ENCODE results near the gene CA5B. TPM values are rescaled to one million over a fixed set of nuclear protein-coding genes. Genes with fewer than 3 reads are reported as not detected.
"Not testable (repeated sequence)": the region's sequence is repeated elsewhere in the genome, so short reads cannot be mapped to it uniquely, and the experiment has no call there.

CA5B gene
- 1.3 and 3.5 TPM in 2 replicates for total RNA-seq

DNA sequence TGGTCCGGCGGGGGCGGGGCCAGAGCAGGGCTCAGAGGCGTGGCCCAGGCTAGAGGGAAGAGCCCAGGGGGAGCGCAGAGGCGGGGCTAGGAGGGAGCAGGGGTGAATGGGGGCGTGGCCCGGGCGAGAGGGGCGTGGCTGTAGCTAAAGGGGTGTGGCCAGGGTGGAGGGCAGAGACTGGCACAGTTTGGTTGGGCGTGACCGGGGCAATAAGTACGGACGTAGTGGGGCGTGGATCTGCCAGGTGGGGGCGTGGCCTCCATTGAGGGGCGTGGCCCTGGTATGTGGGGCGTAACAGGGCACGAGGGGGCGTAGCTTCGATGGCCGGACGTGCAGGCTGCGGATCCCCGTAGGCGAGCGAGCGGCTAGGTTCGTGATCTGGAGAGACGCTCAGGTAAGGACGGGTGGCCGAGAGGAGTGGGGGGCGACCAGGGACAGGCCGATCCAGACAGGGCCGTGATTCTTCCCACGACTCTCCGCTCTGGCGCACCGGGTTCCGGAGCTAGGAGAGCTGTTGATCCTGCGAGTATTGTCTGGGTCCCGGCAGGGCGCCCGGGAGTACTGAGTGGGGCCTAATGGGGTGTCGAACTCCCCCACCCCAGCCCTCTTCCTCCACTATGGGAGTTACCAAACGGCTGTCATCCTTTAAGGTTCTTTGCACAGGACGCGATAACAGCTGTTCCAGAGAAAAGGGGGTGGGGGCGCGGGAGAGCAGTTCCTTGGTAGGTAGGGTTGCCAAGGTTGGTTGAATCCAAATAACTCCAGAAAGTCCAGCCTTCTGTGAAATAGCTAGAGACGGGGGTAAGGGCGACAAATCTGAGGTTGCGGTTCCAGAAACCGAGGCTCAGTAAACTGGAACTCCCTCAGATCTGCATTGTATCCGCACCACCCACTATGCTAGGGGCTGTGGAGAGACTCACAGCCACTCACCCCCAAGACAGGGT is at the start of gene CA5B:
TSS of gene CA5B (plus strand) at position 312 of the 944 bp plus-strand sequence. CDS start 11,754 bp downstream, outside the sequence.
- peak; percentile 74 for DNase-seq (ENCODE audit: low read depth, low spot score)

DNA sequence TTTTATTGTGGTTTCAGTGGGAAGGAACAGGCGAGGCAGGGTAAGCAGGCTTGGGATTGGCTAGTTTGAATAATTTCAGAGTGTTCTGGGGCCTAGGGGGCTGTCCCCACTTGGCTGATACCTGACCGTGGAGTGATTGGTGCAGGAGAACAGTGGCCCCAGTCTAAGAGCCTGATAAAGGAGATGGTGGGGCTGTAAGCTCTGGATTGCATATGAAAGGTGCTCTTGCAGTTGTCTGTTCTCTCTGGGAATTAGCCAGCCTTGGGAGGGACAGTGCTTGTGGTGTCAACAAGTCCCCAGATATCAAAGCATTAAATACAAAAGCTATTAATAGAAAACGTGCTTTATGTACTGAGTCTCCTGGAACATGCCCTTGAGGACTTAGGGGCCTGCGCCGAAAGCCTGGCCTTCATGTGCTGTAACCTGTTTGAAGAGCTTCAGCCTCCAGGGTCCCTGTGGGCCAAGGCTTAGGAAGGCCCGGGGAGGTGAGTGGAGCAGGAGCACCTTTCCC is 43.1 kb upstream of the CA5B start:
- no peak for DNase-seq (ENCODE audit: low read depth, low spot score)

DNA sequence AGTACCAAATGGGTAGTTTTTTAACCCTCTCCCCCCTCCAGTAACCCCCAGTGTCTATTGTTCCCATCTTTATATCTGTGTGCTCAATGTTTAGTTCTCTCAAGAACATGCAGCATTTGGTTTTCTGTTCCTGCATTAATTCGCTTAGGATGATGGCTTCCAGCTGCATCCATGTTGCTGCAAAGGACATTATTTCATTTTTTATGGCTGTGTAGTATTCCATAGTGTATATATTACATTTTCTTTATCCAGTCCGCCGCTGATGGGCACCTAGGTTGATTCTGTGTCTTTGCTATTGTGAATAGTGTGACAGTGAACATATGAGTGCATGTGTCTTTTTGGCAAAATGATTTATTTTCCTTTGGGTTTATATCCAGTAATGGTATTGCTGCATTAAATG is 41.6 kb upstream of the CA5B start:
- no peak for DNase-seq (ENCODE audit: low read depth, low spot score)

DNA sequence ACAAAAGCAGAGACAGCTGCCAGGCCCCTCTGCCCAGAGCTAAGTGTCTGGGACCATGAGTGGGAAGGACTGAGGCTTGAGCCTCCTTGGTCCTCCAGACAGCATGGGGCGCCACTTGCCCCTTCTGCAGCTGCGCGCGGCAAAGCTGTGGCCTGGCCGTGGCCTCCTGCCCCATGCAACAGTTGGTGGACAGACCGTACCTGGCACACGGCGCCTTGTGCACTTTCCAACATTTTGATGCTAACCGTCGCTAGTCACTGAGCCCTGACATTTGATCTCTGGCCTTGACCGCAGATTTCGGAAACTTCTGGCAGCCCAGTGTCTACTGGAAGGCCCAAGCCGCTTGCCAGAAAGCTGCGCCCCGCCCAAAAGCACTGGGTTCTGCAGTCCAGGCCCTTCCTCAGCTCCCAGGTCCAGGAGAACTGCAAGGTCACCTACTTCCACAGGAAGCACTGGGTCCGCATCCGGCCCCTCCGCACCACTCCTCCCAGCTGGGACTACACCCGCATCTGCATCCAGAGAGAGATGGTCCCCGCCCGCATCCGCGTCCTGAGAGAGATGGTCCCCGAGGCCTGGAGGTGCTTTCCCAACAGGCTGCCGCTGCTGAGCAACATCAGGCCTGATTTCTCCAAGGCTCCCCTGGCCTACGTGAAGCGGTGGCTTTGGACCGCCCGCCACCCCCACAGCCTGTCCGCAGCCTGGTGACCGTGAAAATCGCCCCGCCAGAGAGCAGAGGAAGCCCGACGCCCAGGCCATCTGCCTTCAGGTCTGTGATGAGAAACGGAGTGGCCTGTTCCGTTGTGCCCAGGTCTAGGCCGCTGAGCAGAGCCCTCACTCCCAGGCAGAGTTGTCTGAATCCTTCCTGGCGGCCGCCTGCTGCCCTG is 35.3 kb upstream of the CA5B start:
- no peak for DNase-seq (ENCODE audit: low read depth, low spot score)

DNA sequence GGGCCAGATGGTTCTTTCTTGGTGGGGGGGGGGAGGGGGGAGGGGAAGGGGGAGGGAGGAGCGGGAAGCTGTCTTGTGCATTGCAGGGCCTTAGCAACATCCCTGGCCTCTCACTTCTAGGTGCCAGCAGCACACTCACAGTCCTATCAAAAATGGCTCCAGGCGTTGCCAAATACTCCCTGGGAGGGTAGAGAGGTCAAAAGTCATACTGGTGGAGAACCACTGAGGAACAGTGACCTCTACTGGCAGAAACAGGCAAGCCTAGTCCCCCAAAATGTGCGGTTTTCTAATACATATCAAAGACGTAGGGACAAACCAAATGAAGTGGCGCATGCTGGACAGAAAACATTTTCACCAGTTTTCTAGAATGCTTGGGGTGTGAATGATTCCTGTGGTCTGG is 34.3 kb upstream of the CA5B start:
- not testable (repeated sequence) for DNase-seq (ENCODE audit: low read depth, low spot score)

- DNase-seq (ENCODE audit: low read depth, low spot score), result not testable (repeated sequence)
These were observed 33.8 kb upstream of the CA5B start for GRCh38 chrX:15704273-15704672.

DNA sequence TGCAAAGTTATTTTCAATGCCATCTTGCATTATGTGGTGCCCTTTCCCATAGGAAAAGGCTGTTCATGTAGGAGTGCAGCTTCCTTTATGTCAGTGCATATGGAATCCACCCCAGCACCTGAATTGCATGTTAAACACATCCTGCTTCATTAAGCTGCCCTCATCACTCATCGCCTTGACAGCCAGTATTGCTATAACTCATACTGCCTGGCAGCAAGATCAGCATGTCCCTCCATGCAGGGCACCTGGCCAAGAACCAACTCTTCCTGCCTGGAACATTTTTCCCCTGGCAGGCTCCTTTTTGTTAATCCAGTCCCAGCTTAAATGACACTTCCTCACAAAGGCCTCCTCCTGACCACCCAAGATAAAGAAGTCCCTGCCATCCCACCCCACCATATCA is 23.5 kb upstream of the CA5B start:
- no peak for DNase-seq (ENCODE audit: low read depth, low spot score)

DNA sequence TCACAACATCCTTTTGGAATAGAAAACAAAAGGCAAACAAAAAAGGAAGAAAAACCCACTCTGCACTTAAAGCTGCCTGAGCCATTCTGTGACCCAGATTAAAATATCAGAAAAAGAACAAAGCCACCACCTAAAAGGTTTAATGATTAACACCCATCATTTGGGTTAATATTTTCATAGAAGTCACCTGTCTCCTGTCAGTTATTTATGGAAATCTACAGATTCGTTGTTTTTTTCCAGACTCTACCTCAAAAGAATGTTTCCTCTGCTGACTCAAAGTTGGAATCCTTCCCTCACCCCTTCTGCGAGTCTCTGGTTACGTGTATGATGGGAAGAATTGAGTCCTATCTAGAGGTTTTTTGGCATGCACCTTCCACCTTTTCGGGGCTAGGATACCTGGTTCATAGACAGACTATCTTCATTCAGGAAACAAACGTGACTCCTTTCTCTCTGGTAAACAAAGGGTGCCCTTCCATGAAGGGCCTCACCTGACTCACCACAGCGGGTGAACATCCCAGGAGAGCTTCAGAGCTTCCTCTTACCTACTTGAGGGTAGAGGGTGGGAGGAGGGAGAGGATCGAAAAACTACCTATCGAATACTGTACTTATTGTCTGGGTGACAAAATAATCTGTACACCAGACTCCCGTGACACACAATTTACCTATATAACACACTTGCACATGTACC is 19.6 kb upstream of the CA5B start:
- DNase-seq (ENCODE audit: low read depth, low spot score), result no peak

GRCh38 chrX:15719324-15719968 is 18.6 kb upstream of the CA5B start:
- DNase-seq (ENCODE audit: low read depth, low spot score), result no peak

DNA sequence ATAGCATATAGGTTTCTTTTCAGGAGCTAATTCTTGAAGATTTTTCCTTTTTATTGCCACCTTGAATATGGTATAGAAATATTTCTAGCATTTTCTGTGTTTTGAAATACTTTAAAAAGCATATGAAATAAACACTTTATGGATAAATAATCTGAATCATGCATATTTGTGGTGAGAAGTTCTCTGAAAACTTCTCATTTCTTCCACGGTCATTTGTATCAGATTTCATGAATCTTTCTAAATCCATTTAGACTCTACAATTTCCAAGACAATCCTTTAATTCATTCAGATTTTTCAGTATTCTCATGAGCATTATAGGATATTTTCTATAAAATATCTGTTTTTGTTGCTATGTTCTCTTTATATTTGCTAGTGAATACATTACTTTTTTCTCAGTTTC is 16.2 kb upstream of the CA5B start:
- DNase-seq (ENCODE audit: low read depth, low spot score), result no peak

GRCh38 chrX:15723887-15724517 is 14.1 kb upstream of the CA5B start:
- no peak for DNase-seq (ENCODE audit: low read depth, low spot score)

GRCh38 chrX:15724911-15725310 is 13.2 kb upstream of the CA5B start:
- no peak for DNase-seq (ENCODE audit: low read depth, low spot score)

GRCh38 chrX:15731368-15731767 is 6.7 kb upstream of the CA5B start:
- DNase-seq (ENCODE audit: low read depth, low spot score), result not testable (repeated sequence)

DNA sequence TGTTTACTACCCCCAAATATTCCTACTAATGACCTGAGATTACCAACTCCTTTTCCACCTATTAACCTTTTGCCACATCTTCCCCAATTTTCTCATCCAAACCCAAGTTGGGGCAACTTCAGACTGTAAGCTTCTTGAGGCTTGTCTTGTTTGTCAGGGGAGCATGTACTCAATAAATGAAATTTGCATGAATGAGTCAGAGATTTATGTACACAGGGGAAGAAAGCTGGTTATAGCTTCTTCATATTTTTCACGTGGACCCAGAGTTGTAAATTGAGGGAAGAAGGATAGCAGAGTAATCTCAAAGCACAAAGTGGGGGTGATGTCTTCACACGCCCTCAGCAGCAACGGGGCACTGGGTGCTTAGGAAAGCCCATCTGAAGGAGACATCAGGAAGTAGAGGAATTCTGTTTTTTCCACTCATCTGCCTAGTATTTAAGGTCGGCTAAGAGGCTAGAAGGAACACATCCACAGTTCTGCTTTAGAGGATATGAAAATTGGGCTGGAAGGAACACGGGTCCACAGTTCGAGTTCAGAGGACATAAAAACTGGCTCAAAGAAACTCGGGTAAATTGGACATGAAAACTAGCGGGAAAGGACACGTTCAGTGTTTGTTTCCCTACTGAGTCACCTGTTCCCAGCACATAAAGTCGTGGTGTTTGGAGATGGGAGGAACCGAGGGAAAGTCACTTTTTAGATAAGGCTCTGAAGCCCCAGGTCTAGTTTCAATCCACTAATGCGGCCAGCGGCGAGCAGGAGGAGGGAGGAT is 696 bp upstream of the CA5B start:
- DNase-seq (ENCODE audit: low read depth, low spot score), result no peak

DNA sequence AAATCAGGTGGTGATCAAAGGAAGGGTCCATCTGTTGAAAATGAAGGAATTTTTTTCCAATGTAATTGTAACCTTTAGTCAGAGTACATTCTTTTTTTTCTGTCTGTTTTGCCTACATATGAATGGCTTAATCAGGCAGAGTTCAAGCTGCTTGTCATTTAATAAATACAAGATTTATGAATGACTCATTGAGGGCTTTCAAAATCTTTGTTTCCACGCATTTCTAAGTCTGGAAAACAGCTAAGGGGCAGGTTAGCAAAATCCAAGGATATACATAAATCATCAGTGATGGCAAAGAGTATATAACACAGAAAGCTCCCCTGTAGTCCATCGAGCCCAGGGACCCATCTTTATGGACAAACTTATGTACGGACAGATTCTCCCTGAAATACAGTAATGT is 1.8 kb downstream of the CA5B start:
- no peak for DNase-seq (ENCODE audit: low read depth, low spot score)

- DNase-seq (ENCODE audit: low read depth, low spot score), result no peak
These were observed 6.3 kb downstream of the CA5B start for GRCh38 chrX:15744181-15744867.

DNA sequence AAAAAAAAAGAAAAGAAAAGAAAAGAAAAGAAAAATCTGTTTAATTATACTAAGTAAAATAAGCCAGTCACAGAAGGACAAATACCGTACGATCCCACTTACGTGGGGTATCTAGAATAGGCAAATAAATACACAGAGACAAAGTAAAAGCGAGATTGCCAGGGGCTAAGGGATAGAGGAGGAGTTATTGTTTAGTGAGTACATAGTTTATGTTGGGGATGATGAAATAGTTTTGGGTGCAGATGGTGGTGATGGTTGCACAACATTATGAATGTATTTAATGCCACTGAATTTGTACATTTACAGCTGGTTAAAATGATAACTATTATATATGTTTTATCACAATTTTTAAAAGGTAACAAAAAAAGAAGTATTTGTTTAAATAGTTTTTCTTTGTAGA is 7.1 kb downstream of the CA5B start:
- no peak for DNase-seq (ENCODE audit: low read depth, low spot score)

GRCh38 chrX:15746651-15747050 is 8.6 kb downstream of the CA5B start:
- DNase-seq (ENCODE audit: low read depth, low spot score), result not testable (repeated sequence)

- no peak for DNase-seq (ENCODE audit: low read depth, low spot score)
These were observed 9.6 kb downstream of the CA5B start for GRCh38 chrX:15747626-15748173.

All from pulmonary artery endothelial cell (primary cell).